ENCODE measurements around the gene TRAFD1. TPM values are rescaled to one million over a fixed set of nuclear protein-coding genes. Genes with fewer than 3 reads are reported as not detected.
"Not testable (repeated sequence)": the region's sequence is repeated elsewhere in the genome, so short reads cannot be mapped to it uniquely, and the experiment has no call there.

The TRAFD1 gene
- polyA plus RNA-seq, 1 experiment: 73.4 TPM

GRCh38 chr12:112151766-112152541, 26.6 kb downstream of the TRAFD1 start:
- H3K4me3 ChIP-seq (ENCODE audit: low read depth, low read length): no peak overlapping the region
- ChIA-PET POLR2A (no interaction called here), CTCF (no interaction called here)
- H3K27me3 ChIP-seq (ENCODE audit: control insufficient read depth, insufficient read depth, low read length): no peaks in the 10 kb centered on the region
- no peak for DNase-seq (ENCODE audit: low read depth, low spot score)
- H3K27ac ChIP-seq (ENCODE audit: low read depth, low read length): no peak overlapping the region
- no peaks in the 10 kb centered on the region for H3K9me3 ChIP-seq (ENCODE audit: control insufficient read depth, insufficient read depth, low read length)
- no peak for TF ChIP-seq CTCF (IDR thresholded peaks at IDR 0.05; ENCODE audit: low read depth, low read length)

GRCh38 chr12:112153181-112153892, 28.0 kb downstream of the TRAFD1 start:
- no peak for DNase-seq (ENCODE audit: low read depth, low spot score)
- ChIA-PET POLR2A (no interaction called here), CTCF (no interaction called here)
- Histone ChIP-seq H3K27ac (ENCODE audit: low read depth, low read length) (no peak overlapping the region), H3K27me3 (ENCODE audit: control insufficient read depth, insufficient read depth, low read length) (no peaks in the 10 kb centered on the region), H3K9me3 (ENCODE audit: control insufficient read depth, insufficient read depth, low read length) (peaks cover 2% of the 10 kb centered on the region; the same call in 1 of the 2 replicates), H3K4me3 (ENCODE audit: low read depth, low read length) (no peak overlapping the region)
- TF ChIP-seq CTCF (IDR thresholded peaks at IDR 0.05; ENCODE audit: low read depth, low read length): no peak

GRCh38 chr12:112153893-112154219, 28.5 kb downstream of the TRAFD1 start:
- DNase-seq (ENCODE audit: low read depth, low spot score): no peak
- H3K27ac ChIP-seq (ENCODE audit: low read depth, low read length): no peak overlapping the region
- no peak overlapping the region for H3K4me3 ChIP-seq (ENCODE audit: low read depth, low read length)
- ChIA-PET POLR2A (no interaction called here), CTCF (no interaction called here)
- TF ChIP-seq CTCF (IDR thresholded peaks at IDR 0.05; ENCODE audit: low read depth, low read length): no peak
- H3K9me3 ChIP-seq (ENCODE audit: control insufficient read depth, insufficient read depth, low read length): peaks cover 7% of the 10 kb centered on the region; the same call in 1 of the 2 replicates
- no peaks in the 10 kb centered on the region for H3K27me3 ChIP-seq (ENCODE audit: control insufficient read depth, insufficient read depth, low read length)

- H3K4me3 ChIP-seq (ENCODE audit: low read depth, low read length); H3K27ac ChIP-seq (ENCODE audit: low read depth, low read length); POLR2A ChIA-PET; H3K9me3 ChIP-seq (ENCODE audit: control insufficient read depth, insufficient read depth, low read length); DNase-seq (ENCODE audit: low read depth, low spot score); H3K27me3 ChIP-seq (ENCODE audit: control insufficient read depth, insufficient read depth, low read length); CTCF ChIA-PET: not testable (repeated sequence)
These were observed 33.2 kb downstream of the TRAFD1 start for GRCh38 chr12:112158461-112159145.

GRCh38 chr12:112159146-112159541, 33.8 kb downstream of the TRAFD1 start:
- no peak overlapping the region for H3K4me3 ChIP-seq (ENCODE audit: low read depth, low read length)
- ChIA-PET CTCF (no interaction called here), POLR2A (no interaction called here)
- no peak overlapping the region for H3K27ac ChIP-seq (ENCODE audit: low read depth, low read length)
- peaks cover 10% of the 10 kb centered on the region for H3K9me3 ChIP-seq (ENCODE audit: control insufficient read depth, insufficient read depth, low read length)
- H3K27me3 ChIP-seq (ENCODE audit: control insufficient read depth, insufficient read depth, low read length): no peaks in the 10 kb centered on the region
- DNase-seq (ENCODE audit: low read depth, low spot score): no peak
- TF ChIP-seq CTCF (IDR thresholded peaks at IDR 0.05; ENCODE audit: low read depth, low read length): no peak
